A549 (cell line): ENCODE data around the gene LRRC47. TPM values are rescaled to one million over a fixed set of nuclear protein-coding genes. Genes with fewer than 3 reads are reported as not detected.

Source experiments
- ATAC-seq, 2 experiments: fragments of 200-7000 bp in 1 of 2; fragments of >200 bp in 1 of 2; cut with Nextera tagmentation in 1 of 2; cut with Tn5 transposase in 1 of 2; 3 replicates each; pipeline versions ENCODE4 v1.8.0 to v1.9.1; 2018 to 2020; ENCODE audit warnings: mild to moderate bottlenecking in 1 of 2, moderate library complexity in 1 of 2
- CTCF ChIA-PET: fragments of 300-600 bp; sonication (Branson Sonifier 250); formaldehyde crosslinking; extraction: SDS; loops from one replicate; lab custom pipeline; 2021; ENCODE audit warnings: antibody characterized with exemption, inconsistent platforms; lab: Yijun Ruan, JAX
- POLR2A ChIA-PET: fragments of 350-600 bp; formaldehyde crosslinking; extraction: SDS; loops from one replicate; lab custom pipeline; 2021; ENCODE audit warnings: antibody characterized with exemption, inconsistent platforms; lab: Yijun Ruan, JAX
- DNase-seq, 2 experiments: peaks; one replicate each; pipeline versions ENCODE4 v3.0.0 to v3.0.0-alpha.2; 2011 to 2016; ENCODE audit warnings: low read depth in 1 of 2, low spot score in 1 of 2
- FAIRE-seq: peaks from 2 replicates; lab custom pipeline; 2011; peaks lifted over from hg19 to GRCh38; lab: Jason Lieb, UNC
- H3K27ac ChIP-seq, 2 experiments: fragments of >200 bp; sonication (Bioruptor Twin); formaldehyde crosslinking; 3 replicates each; pipeline ENCODE4 v1.5.1; 2016 to 2017
- H3K4me1 ChIP-seq: fragments of >200 bp; sonication (Bioruptor Twin); formaldehyde crosslinking; 3 replicates; pipeline ENCODE4 v1.6.1; 2016
- H3K4me2 ChIP-seq: fragments of >200 bp; sonication (Bioruptor Twin); formaldehyde crosslinking; 3 replicates; pipeline ENCODE4 v1.6.1; 2016
- H3K4me3 ChIP-seq: fragments of >200 bp; sonication (Bioruptor Twin); formaldehyde crosslinking; 3 replicates; pipeline ENCODE4 v1.5.1; 2016
- H3K9me3 ChIP-seq: fragments of >200 bp; sonication (Bioruptor Twin); formaldehyde crosslinking; 3 replicates; pipeline ENCODE4 v1.6.1; 2016
- BCL3 ChIP-seq: fragments of >200 bp; sonication (Bioruptor Twin); formaldehyde crosslinking; IDR thresholded peaks from 3 replicates; pipeline ENCODE4 v1.6.1; 2016
- CBX2 ChIP-seq: fragments of 200-600 bp; sonication (generic); IDR thresholded peaks from 2 replicates; pipeline ENCODE4 v1.6.1; 2016; ENCODE audit warnings: low read depth, mild to moderate bottlenecking, borderline replicate concordance
- CHD2 ChIP-seq: fragments of 150-350 bp; IDR thresholded peaks from 2 replicates; pipeline ENCODE4 v1.6.1; 2014; ENCODE audit warnings: low read length; ENCODE audit not compliant: partially characterized antibody
- EHF ChIP-seq: fragments of 250-450 bp; sonication (Bioruptor Pico); IDR thresholded peaks from 2 replicates; pipeline ENCODE4 v1.5.0; 2020; ENCODE audit warnings: mild to moderate bottlenecking
- ESRRA ChIP-seq: fragments of 150-350 bp; IDR thresholded peaks from 2 replicates; pipeline ENCODE4 v1.6.1; 2014; ENCODE audit warnings: mild to moderate bottlenecking, low read length, borderline replicate concordance
- FOSB ChIP-seq: fragments of 250-450 bp; sonication (Bioruptor Pico); IDR thresholded peaks from 2 replicates; pipeline ENCODE4 v1.5.0; 2020; ENCODE audit warnings: mild to moderate bottlenecking, moderate library complexity
- FOSL2 ChIP-seq, 2 experiments: fragments of 450-650 bp in 1 of 2; fragments of >200 bp in 1 of 2; sonication (Bioruptor Twin) in 1 of 2; formaldehyde crosslinking; IDR thresholded peaks; 2 replicates each; pipeline versions ENCODE4 v1.5.0 to v1.6.1; 2016 to 2020; ENCODE audit warnings: mild to moderate bottlenecking in 1 of 2, moderate library complexity in 1 of 2
- HOXA7 ChIP-seq: fragments of 250-450 bp; sonication (Bioruptor Pico); IDR thresholded peaks from 2 replicates; pipeline ENCODE4 v1.5.0; 2020; ENCODE audit warnings: mild to moderate bottlenecking, moderate library complexity
- HOXB5 ChIP-seq: fragments of 250-450 bp; sonication (Bioruptor Pico); IDR thresholded peaks from 2 replicates; pipeline ENCODE4 v1.5.0; 2020; ENCODE audit warnings: mild to moderate bottlenecking, moderate library complexity
- MAFK ChIP-seq: fragments of 450-650 bp; IDR thresholded peaks from 2 replicates; pipeline ENCODE4 v1.6.1; 2014; ENCODE audit not compliant: partially characterized antibody
- POLR2A ChIP-seq: IDR thresholded peaks from 2 replicates; pipeline ENCODE4 v1.6.1; 2012; ENCODE audit warnings: mild to moderate bottlenecking, low read length
- RAD21 ChIP-seq, 2 experiments: fragments of >200 bp in 1 of 2; sonication (Bioruptor Twin) in 1 of 2; formaldehyde crosslinking in 1 of 2; IDR thresholded peaks in 1 of 2; conservative IDR thresholded peaks in 1 of 2; 2 replicates in 1 of 2; 3 replicates in 1 of 2; pipeline ENCODE4 v1.6.1; 2012 to 2018; ENCODE audit warnings: inconsistent platforms in 1 of 2
- REST ChIP-seq: fragments of 200-600 bp; sonication (generic); IDR thresholded peaks from 2 replicates; pipeline ENCODE4 v1.6.1; 2016; ENCODE audit warnings: antibody characterized with exemption, mild to moderate bottlenecking, moderate library complexity
- ZC3H11A ChIP-seq: fragments of 450-650 bp; IDR thresholded peaks from 2 replicates; pipeline ENCODE4 v1.6.1; 2014; ENCODE audit warnings: antibody characterized with exemption, mild to moderate bottlenecking
- ZNF302 ChIP-seq: fragments of 250-450 bp; sonication (Bioruptor Pico); IDR thresholded peaks from 2 replicates; pipeline ENCODE4 v1.9.0; 2021; ENCODE audit warnings: inconsistent platforms, mild to moderate bottlenecking, moderate library complexity
- WGBS: methylation state at CpG from one replicate; pipeline ENCODE4 v1.1.6; 2017; ENCODE audit errors: missing lambda C conversion rate; 5-methylcytosine and 5-hydroxymethylcytosine counted together
- polyA plus RNA-seq, 4 experiments: library from polyadenylated mRNA; depleted of rRNA in 3 of 4; stranded (reverse); fragments of >200 nt; fragmentation: RNase III in 1 of 4; extraction: RNeasy Plus Mini Kit Qiagen cat#74134 plus additional on column Dnase treatment in 1 of 4; gene quantifications; 2 replicates in 3 of 4; 3 replicates in 1 of 4; pipeline ENCODE4 v1.2.3, GENCODE V29; 2011 to 2017
- TF ChIP-seq, protein P1 (sequence below): fragments of 250-450 bp; sonication (Bioruptor Pico); IDR thresholded peaks from 2 replicates; pipeline ENCODE4 v1.5.0; 2020; ENCODE audit warnings: low read depth, mild to moderate bottlenecking, moderate library complexity
- TF ChIP-seq, protein P2 (sequence below): fragments of 450-650 bp; IDR thresholded peaks from 2 replicates; pipeline ENCODE4 v1.6.1; 2014; ENCODE audit warnings: antibody characterized with exemption

Gene LRRC47
- polyA plus RNA-seq, 2 of the 4 experiments (the other 2 are of a cell fraction): 28.5 to 41.6 TPM

GRCh38 chr1:3774946-3775489 lies 21.3 kb downstream of the LRRC47 start:
- H3K9me3 ChIP-seq: no peaks in the 10 kb centered on the region
- POLR2A ChIA-PET: no interaction called here
- TF ChIP-seq CBX2 (no peak), MAFK (no peak), ZNF302 (no peak), CHD2 (no peak), HOXB5 (CRISPR knock-in tag) (no peak), REST (no peak), BCL3 (no peak), ZC3H11A (no peak), HOXA7 (CRISPR knock-in tag) (no peak), RAD21 (conservative IDR thresholded peaks at IDR 0.05 in 1 of 2, IDR thresholded peaks at IDR 0.05 in 1 of 2) (no peak), ESRRA (no peak)
- TF ChIP-seq, protein P1, sequence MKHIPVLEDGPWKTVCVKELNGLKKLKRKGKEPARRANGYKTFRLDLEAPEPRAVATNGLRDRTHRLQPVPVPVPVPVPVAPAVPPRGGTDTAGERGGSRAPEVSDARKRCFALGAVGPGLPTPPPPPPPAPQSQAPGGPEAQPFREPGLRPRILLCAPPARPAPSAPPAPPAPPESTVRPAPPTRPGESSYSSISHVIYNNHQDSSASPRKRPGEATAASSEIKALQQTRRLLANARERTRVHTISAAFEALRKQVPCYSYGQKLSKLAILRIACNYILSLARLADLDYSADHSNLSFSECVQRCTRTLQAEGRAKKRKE: no peak
- TF ChIP-seq, protein P2, sequence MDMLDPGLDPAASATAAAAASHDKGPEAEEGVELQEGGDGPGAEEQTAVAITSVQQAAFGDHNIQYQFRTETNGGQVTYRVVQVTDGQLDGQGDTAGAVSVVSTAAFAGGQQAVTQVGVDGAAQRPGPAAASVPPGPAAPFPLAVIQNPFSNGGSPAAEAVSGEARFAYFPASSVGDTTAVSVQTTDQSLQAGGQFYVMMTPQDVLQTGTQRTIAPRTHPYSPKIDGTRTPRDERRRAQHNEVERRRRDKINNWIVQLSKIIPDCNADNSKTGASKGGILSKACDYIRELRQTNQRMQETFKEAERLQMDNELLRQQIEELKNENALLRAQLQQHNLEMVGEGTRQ: no peak
- TF ChIP-seq, all 56 proteins: peak for 0
- Histone ChIP-seq H3K27ac (no peak overlapping the region), H3K4me3 (no peak overlapping the region), H3K4me2 (no peak overlapping the region), H3K4me1 (peaks cover 17% of the 10 kb centered on the region)
- WGBS: 87% methylated on average over 15 of the region's 17 CpGs
- ATAC-seq: no peak
- CTCF ChIA-PET: interaction anchor here (1.5 kb wide), 2 partner anchors 15 to 17 kb away, joined by 3 to 5 read pairs; no protein-coding TSS in a partner anchor
- DNase-seq: no peak
- no peak for FAIRE-seq

DNA sequence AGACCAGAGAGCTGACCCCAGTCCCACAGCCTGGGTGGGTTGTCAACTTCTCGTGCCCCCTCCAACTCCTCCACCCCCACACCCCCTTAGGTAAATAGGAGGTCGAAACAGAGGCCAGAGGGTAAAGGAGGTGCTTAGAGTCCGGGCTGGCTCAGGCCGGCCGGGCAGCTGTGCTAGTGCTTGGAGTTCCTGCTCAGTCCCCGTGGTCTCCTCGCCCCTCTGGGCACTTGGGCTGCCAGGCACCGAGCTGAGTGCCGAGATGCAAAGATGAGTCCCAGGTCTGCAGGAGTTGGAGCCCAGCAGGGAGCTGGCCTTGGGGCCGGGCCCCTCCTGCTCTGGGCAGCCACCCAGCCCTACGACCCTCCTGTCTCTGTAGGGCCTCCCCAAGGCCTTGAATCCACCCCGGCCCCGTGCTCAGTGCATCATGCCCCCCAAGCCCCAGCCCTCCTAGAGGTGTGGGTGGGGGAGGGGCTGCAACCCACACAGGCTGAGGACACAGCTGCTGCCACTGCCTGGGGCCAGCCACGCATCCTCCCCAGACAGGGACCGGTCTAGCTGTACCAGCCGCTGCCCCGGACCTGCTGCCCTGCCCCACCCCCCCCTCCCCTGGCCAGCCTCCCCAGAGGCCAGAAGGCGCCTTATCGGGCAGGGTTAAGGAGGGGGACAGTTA lies 21.9 kb downstream of the LRRC47 start:
- Histone ChIP-seq H3K27ac (no peak overlapping the region), H3K4me2 (no peak overlapping the region), H3K4me1 (peaks cover 17% of the 10 kb centered on the region), H3K4me3 (no peak overlapping the region), H3K9me3 (no peaks in the 10 kb centered on the region)
- 81% methylated on average over 11 of the region's 19 CpGs for WGBS
- no peak for ATAC-seq
- CTCF ChIA-PET: interaction anchor here (1.0 to 1.2 kb wide), 2 partner anchors 9 to 18 kb away, joined by 3 to 4 read pairs; no protein-coding TSS in a partner anchor
- POLR2A ChIA-PET: no interaction called here
- no peak for DNase-seq
- no peak for FAIRE-seq
- TF ChIP-seq, protein P2: no peak
- TF ChIP-seq EHF (CRISPR knock-in tag) (no peak), HOXA7 (CRISPR knock-in tag) (no peak), REST (no peak), FOSB (CRISPR knock-in tag) (no peak), POLR2A (no peak), FOSL2 (IDR thresholded peaks at IDR 0.05) (no peak), FOSL2 (CRISPR knock-in tag; IDR thresholded peaks at IDR 0.05) (no peak)
